Cardiac muscle cell (in vitro differentiated cells and primary cell): ENCODE data around the gene TRAPPC2. TPM values are rescaled to one million over a fixed set of nuclear protein-coding genes. Genes with fewer than 3 reads are reported as not detected.
A peak's percentile ranks its signal among the peaks of the same experiment; 100 is the strongest.

Experiments
- DNase-seq, 2 donors: peaks; one replicate each; pipeline versions ENCODE4 v3.0.0 to v3.0.0-alpha.2; 2010 to 2017; ENCODE audit warnings: low read depth in 1 of 2, low spot score in 1 of 2
- H3K27ac ChIP-seq: fragments of 200-600 bp; sonication (generic); 2 replicates; pipeline ENCODE4 v1.5.1; 2016
- H3K27me3 ChIP-seq: fragments of 200-600 bp; sonication (generic); 2 replicates; pipeline ENCODE4 v1.6.0; 2016; ENCODE audit warnings: control low read depth
- H3K36me3 ChIP-seq: fragments of 200-600 bp; sonication (generic); 2 replicates; pipeline ENCODE4 v1.5.1; 2016; ENCODE audit warnings: control low read depth
- H3K4me1 ChIP-seq: fragments of 200-600 bp; sonication (generic); 2 replicates; pipeline ENCODE4 v1.8.1; 2017; ENCODE audit warnings: low read depth, mild to moderate bottlenecking, mixed run types
- H3K4me3 ChIP-seq: fragments of 200-600 bp; sonication (generic); 2 replicates; pipeline ENCODE4 v1.5.1; 2016; ENCODE audit warnings: mild to moderate bottlenecking
- H3K9me3 ChIP-seq: fragments of 200-600 bp; sonication (generic); 2 replicates; pipeline ENCODE4 v1.5.1; 2017; ENCODE audit warnings: low read depth, mild to moderate bottlenecking, control low read depth
- polyA plus RNA-seq: library from polyadenylated mRNA; unstranded; fragments of >200 nt; fragmentation: Nextera tagmentation; extraction: Ambion mirVana; gene quantifications from 2 replicates; pipeline ENCODE4 v1.2.1, GENCODE V29; 2016
- total RNA-seq: library from RNA; depleted of rRNA; stranded (reverse); fragments of >200 nt; gene quantifications from 2 replicates; pipeline ENCODE4 v1.2.3, GENCODE V29; 2016
- TF ChIP-seq, protein P1 (sequence below): IDR thresholded peaks from 2 replicates; pipeline ENCODE4 v1.5.1; 2012; ENCODE audit warnings: low read depth, mild to moderate bottlenecking, low read length

Gene TRAPPC2
- total and polyA plus RNA-seq, 2 experiments from 2014 or later: 25.2 to 27.9 TPM

DNA sequence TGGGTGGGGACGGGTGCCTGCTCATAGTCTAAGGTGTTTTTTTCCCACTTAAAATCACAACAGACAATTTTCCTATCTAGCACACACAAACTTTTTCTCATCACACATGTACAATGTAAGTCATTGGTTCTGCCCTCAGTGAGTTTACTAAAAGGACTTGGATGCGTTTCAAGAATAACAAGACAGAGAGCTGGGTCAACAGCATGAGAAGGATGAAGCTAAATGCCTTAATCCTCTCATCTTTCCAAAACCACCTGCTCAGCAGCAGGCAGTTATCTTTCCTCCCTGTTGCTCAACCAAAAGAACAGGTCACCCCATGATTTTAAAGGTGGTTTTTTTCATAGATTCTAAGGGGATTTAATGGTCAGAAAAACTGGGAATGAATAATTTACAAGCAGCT, 40.3 kb upstream of the TRAPPC2 start:
- peaks cover 49% of the 10 kb centered on the region for H3K36me3 ChIP-seq
- TF ChIP-seq, protein P1, sequence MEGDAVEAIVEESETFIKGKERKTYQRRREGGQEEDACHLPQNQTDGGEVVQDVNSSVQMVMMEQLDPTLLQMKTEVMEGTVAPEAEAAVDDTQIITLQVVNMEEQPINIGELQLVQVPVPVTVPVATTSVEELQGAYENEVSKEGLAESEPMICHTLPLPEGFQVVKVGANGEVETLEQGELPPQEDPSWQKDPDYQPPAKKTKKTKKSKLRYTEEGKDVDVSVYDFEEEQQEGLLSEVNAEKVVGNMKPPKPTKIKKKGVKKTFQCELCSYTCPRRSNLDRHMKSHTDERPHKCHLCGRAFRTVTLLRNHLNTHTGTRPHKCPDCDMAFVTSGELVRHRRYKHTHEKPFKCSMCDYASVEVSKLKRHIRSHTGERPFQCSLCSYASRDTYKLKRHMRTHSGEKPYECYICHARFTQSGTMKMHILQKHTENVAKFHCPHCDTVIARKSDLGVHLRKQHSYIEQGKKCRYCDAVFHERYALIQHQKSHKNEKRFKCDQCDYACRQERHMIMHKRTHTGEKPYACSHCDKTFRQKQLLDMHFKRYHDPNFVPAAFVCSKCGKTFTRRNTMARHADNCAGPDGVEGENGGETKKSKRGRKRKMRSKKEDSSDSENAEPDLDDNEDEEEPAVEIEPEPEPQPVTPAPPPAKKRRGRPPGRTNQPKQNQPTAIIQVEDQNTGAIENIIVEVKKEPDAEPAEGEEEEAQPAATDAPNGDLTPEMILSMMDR: no peak
- no peak overlapping the region for H3K27ac ChIP-seq
- H3K4me1 ChIP-seq: no peaks in the 10 kb centered on the region
- no peak for DNase-seq
- H3K4me3 ChIP-seq: no peak overlapping the region
- H3K9me3 ChIP-seq: no peaks in the 10 kb centered on the region
- no peaks in the 10 kb centered on the region for H3K27me3 ChIP-seq

DNA sequence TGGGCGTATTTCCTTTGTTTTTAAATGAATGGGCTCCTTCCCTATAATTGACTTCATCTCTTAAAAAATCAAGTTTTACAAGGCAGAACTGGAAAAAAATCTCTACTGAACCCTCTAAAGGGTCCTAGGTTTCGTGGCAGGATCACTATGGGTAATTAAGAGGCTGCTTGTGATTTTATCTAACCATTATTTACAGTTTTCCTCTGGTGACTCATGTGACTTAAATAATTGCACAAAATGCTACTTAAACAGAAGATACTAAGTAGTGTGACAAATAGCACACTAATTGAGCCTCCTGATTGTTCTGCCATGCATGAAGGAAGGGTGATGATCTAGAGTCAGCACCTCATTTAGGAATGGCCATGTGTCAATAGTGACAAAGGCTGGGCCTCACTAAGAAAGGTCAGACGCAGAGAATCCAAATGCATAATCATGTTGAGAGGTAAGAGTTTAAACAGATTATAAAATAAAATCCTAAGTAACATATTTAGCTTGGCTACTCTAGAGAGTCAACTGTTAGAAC, 35.7 kb upstream of the TRAPPC2 start:
- Histone ChIP-seq H3K4me1 (no peaks in the 10 kb centered on the region), H3K9me3 (no peaks in the 10 kb centered on the region), H3K4me3 (no peak overlapping the region), H3K36me3 (peaks cover 76% of the 10 kb centered on the region), H3K27me3 (no peaks in the 10 kb centered on the region), H3K27ac (no peak overlapping the region)
- TF ChIP-seq, protein P1: no peak
- DNase-seq: no peak

DNA sequence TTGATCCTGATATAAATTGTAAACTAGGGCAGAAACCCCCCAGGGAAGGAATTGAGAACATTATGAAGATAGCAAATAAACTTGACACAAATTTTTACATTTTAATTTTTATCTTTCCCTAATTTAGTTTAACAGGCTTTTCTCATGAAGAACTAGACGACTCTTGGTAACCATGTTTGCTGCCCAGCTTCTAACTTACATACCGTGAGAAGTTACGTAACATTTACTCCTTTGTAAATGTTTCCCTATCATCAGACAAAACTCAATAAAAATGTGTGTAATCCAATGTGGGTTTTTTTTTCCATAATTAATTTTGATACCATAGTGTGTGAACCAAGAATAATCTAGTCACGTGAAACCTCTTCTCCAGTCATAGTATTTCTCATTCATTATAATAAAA, 34.5 kb upstream of the TRAPPC2 start:
- no peaks in the 10 kb centered on the region for H3K27me3 ChIP-seq
- H3K27ac ChIP-seq: no peak overlapping the region
- DNase-seq: no peak
- TF ChIP-seq, protein P1: no peak
- peaks cover 71% of the 10 kb centered on the region for H3K36me3 ChIP-seq
- H3K4me1 ChIP-seq: no peaks in the 10 kb centered on the region
- H3K9me3 ChIP-seq: no peaks in the 10 kb centered on the region
- no peak overlapping the region for H3K4me3 ChIP-seq

DNA sequence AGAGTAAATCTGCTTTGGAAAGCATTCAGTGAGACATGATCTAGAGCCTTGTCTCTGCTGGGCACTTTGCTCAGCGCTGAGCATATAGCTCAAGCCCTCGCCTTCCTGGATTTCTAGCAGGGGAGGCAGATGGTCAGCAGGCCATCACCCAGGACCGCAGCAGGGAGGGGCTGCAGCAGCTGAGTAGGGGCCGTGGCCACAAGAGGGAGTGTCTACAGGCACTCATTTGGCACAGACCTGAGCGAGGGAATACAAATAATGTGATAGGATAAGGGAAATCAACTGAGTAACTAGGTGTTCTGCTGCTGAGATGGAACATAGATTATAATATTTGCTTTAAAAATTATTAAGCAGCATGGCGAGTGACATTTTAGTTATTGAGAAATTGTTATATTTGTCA, 30.3 kb upstream of the TRAPPC2 start:
- peaks cover 75% of the 10 kb centered on the region for H3K36me3 ChIP-seq
- peaks cover 4% of the 10 kb centered on the region for H3K4me1 ChIP-seq
- DNase-seq: peak; percentile 17 to 51
- no peak overlapping the region for H3K4me3 ChIP-seq
- no peak overlapping the region for H3K27ac ChIP-seq
- H3K9me3 ChIP-seq: no peaks in the 10 kb centered on the region
- H3K27me3 ChIP-seq: no peaks in the 10 kb centered on the region
- TF ChIP-seq, protein P1: peak; percentile 27

DNA sequence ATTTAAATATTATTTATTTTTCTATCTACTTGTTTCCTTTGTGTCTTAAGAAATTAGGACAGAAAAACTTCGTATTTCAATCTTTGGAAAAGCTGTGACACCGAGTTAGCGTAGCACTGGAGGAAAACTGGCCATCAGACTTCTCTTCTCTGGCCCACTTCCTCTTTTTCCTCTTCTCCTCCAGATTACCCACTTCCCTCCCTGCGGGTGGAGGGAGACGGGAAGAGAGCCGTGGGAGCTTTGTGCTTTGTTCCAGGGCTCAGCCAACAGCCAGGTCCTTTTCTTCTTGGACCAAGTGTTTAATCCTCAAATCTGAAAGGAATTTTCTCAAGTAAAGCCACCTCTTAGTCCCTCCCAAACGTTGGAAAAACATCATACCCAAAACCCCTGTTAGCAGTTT, 29.9 kb upstream of the TRAPPC2 start:
- TF ChIP-seq, protein P1: no peak
- Histone ChIP-seq H3K36me3 (peaks cover 74% of the 10 kb centered on the region), H3K4me1 (peaks cover 4% of the 10 kb centered on the region), H3K4me3 (no peak overlapping the region), H3K9me3 (no peaks in the 10 kb centered on the region), H3K27ac (no peak overlapping the region), H3K27me3 (no peaks in the 10 kb centered on the region)
- no peak for DNase-seq

DNA sequence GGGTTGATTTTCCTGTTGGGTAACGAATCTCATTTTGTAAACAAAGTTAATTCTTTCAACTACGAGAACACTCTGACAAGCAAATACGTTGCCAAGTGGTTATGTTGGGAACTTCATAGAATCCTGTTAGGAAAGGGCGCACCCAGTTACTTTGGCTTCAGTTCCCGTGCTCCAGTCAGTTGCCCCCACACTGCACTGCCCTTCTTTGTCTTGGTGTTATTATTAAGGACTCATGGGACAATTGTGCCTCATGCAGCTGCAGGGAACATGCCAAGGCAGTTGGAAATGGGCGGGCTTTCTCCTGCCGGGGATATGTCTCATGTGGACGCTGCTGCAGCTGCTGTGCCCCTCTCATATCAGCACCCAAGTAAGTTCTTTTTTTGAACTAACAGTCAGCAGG, 29.1 kb upstream of the TRAPPC2 start:
- DNase-seq: no peak
- TF ChIP-seq, protein P1: no peak
- no peaks in the 10 kb centered on the region for H3K27me3 ChIP-seq
- peaks cover 4% of the 10 kb centered on the region for H3K4me1 ChIP-seq
- H3K36me3 ChIP-seq: peaks cover 74% of the 10 kb centered on the region
- H3K27ac ChIP-seq: no peak overlapping the region
- H3K4me3 ChIP-seq: no peak overlapping the region
- no peaks in the 10 kb centered on the region for H3K9me3 ChIP-seq
